AG09319 (cell line): ENCODE data around the gene HOXD11.

Experiments
- DNase-seq: peaks from one replicate; pipeline ENCODE4 v3.0.0-alpha.2; 2010; ENCODE audit warnings: low read depth; ENCODE audit errors: extremely low read depth
- CTCF ChIP-seq: IDR thresholded peaks from 2 replicates; pipeline ENCODE4 v1.5.1; 2011; ENCODE audit warnings: low read depth, mild to moderate bottlenecking, inconsistent platforms, low read length, moderate library complexity

HOXD11 gene

GRCh38 chr2:176111846-176112374, 4.8 kb downstream of the HOXD11 start:
- no peak for DNase-seq
- TF ChIP-seq CTCF, result no peak

GRCh38 chr2:176112375-176113302, 5.6 kb downstream of the HOXD11 start:
- no peak for TF ChIP-seq CTCF
- no peak for DNase-seq

- no peak for TF ChIP-seq CTCF
- no peak for DNase-seq
Measured at GRCh38 chr2:176114120-176114929, 7.2 kb downstream of the HOXD11 start.

GRCh38 chr2:176114930-176115625, 8.0 kb downstream of the HOXD11 start:
- no peak for DNase-seq
- no peak for TF ChIP-seq CTCF

- no peak for DNase-seq
- TF ChIP-seq CTCF, result no peak
Measured at GRCh38 chr2:176115883-176116813, 9.1 kb downstream of the HOXD11 start, which contains the start of gene HOXD10. TSS of gene HOXD10 (plus strand) at chr2:176116778. CDS start at chr2:176116834, 56 bp downstream.

- TF ChIP-seq CTCF, result no peak
- no peak for DNase-seq
Measured at GRCh38 chr2:176117162-176117822, 10.2 kb downstream of the HOXD11 start.
